Activated CD8-positive, alpha-beta memory T cell treated with anti-CD3 and anti-CD28 coated beads for 36 hours (primary cell): Measurements from ENCODE around the gene TENT4A. TPM values are rescaled to one million over a fixed set of nuclear protein-coding genes. Genes with fewer than 3 reads are reported as not detected.
"Not testable (repeated sequence)": the region's sequence is repeated elsewhere in the genome, so short reads cannot be mapped to it uniquely, and the experiment has no call there.

ENCODE experiments used
- CTCF ChIA-PET: fragments of 350-600 bp; sonication (Branson Sonifier 250); formaldehyde crosslinking; loops from one replicate; lab custom pipeline; 2021; ENCODE audit warnings: antibody characterized with exemption; lab: Charles Lee
- POLR2A ChIA-PET: fragments of 350-600 bp; sonication (Branson Sonifier 250); formaldehyde crosslinking; loops from one replicate; lab custom pipeline; 2021; ENCODE audit warnings: antibody characterized with exemption; lab: Charles Lee
- total RNA-seq, 2 experiments: library from RNA; stranded (reverse); gene quantifications; one replicate each; pipeline ENCODE4 v1.2.3, GENCODE V29; 2021

The TENT4A gene
- total RNA-seq, 2 experiments from 2014 or later: 32.8 to 35.0 TPM

- POLR2A ChIA-PET: no interaction called here
- CTCF ChIA-PET: no interaction called here
Observed at GRCh38 chr5:6758236-6758635, 45.0 kb downstream of the TENT4A start.

GRCh38 chr5:6758706-6759105, 45.5 kb downstream of the TENT4A start:
- ChIA-PET CTCF (no interaction called here), POLR2A (no interaction called here)

- POLR2A ChIA-PET: no interaction called here
- CTCF ChIA-PET: no interaction called here
Observed at GRCh38 chr5:6759401-6759800, 46.2 kb downstream of the TENT4A start.

GRCh38 chr5:6759983-6760382, 46.8 kb downstream of the TENT4A start:
- POLR2A ChIA-PET: no interaction called here

GRCh38 chr5:6760686-6761085, 47.5 kb downstream of the TENT4A start:
- ChIA-PET POLR2A (no interaction called here), CTCF (no interaction called here)

More at GRCh38 chr5:6759983-6760382, 46.8 kb downstream of the TENT4A start:
- CTCF ChIA-PET: no interaction called here

- CTCF ChIA-PET: no interaction called here
- POLR2A ChIA-PET: no interaction called here
Observed at GRCh38 chr5:6761333-6761732, 48.1 kb downstream of the TENT4A start.

- CTCF ChIA-PET: no interaction called here
- POLR2A ChIA-PET: no interaction called here
Observed at GRCh38 chr5:6762116-6762515, 48.9 kb downstream of the TENT4A start.

GRCh38 chr5:6762697-6763096, 49.5 kb downstream of the TENT4A start:
- CTCF ChIA-PET: no interaction called here
- POLR2A ChIA-PET: no interaction called here

GRCh38 chr5:6763191-6763590, 50.0 kb downstream of the TENT4A start:
- ChIA-PET POLR2A (no interaction called here), CTCF (no interaction called here)

GRCh38 chr5:6765612-6766525, 52.6 kb downstream of the TENT4A start:
- ChIA-PET POLR2A (no interaction called here), CTCF (interaction anchor here (0.9 to 1.1 kb wide), 2 partner anchors 20 to 171 kb away, joined by 3 to 7 read pairs; no protein-coding TSS in a partner anchor)

- ChIA-PET POLR2A (no interaction called here), CTCF (interaction anchor here (0.9 to 1.1 kb wide), 2 partner anchors 20 to 172 kb away, joined by 3 to 7 read pairs; no protein-coding TSS in a partner anchor)
Observed at GRCh38 chr5:6766604-6767093, 53.4 kb downstream of the TENT4A start.

- POLR2A ChIA-PET: no interaction called here
Observed at GRCh38 chr5:6767481-6768063, 54.3 kb downstream of the TENT4A start.

GRCh38 chr5:6768590-6769230, 55.5 kb downstream of the TENT4A start:
- POLR2A ChIA-PET: no interaction called here
- CTCF ChIA-PET: no interaction called here

More at GRCh38 chr5:6767481-6768063, 54.3 kb downstream of the TENT4A start:
- CTCF ChIA-PET: interaction anchor here (0.7 kb wide), 2 partner anchors 23 to 37 kb away, joined by 3 to 5 read pairs; no protein-coding TSS in a partner anchor

- CTCF ChIA-PET: no interaction called here
- POLR2A ChIA-PET: no interaction called here
Observed at GRCh38 chr5:6770826-6771607, 57.8 kb downstream of the TENT4A start.

- POLR2A ChIA-PET: no interaction called here
- CTCF ChIA-PET: no interaction called here
Observed at GRCh38 chr5:6772886-6773285, 59.7 kb downstream of the TENT4A start.

- CTCF ChIA-PET: no interaction called here
- POLR2A ChIA-PET: no interaction called here
Observed at GRCh38 chr5:6773342-6774035, 60.3 kb downstream of the TENT4A start.

GRCh38 chr5:6774207-6774606, 61.0 kb downstream of the TENT4A start:
- CTCF ChIA-PET, POLR2A ChIA-PET: not testable (repeated sequence)

- CTCF ChIA-PET: no interaction called here
- POLR2A ChIA-PET: no interaction called here
Observed at GRCh38 chr5:6774721-6775204, 61.5 kb downstream of the TENT4A start.
